GM21717 (cell line): ENCODE measurements around the gene DGKZ.
"Not testable (repeated sequence)": the region's sequence is repeated elsewhere in the genome, so short reads cannot be mapped to it uniquely, and the experiment has no call there.

Source experiments
- ATAC-seq: cut with Tn5 transposase; IDR thresholded peaks from one replicate; pipeline ENCODE4 v1.9.1; 2021; ENCODE audit warnings: mild to moderate bottlenecking, moderate library complexity; ENCODE audit not compliant: unreplicated experiment

DGKZ gene

GRCh38 chr11:46366661-46367161 is 19.4 kb downstream of the DGKZ start:
- no peak for ATAC-seq

- ATAC-seq: no peak
These were observed 20.1 kb downstream of the DGKZ start for GRCh38 chr11:46367244-46367915.

GRCh38 chr11:46367916-46368267 is 20.6 kb downstream of the DGKZ start:
- ATAC-seq: no peak

- ATAC-seq: no peak
These were observed 22.3 kb downstream of the DGKZ start for GRCh38 chr11:46369458-46370152.

GRCh38 chr11:46370253-46370652 is 23.0 kb downstream of the DGKZ start:
- ATAC-seq: no peak

- not testable (repeated sequence) for ATAC-seq
These were observed 24.0 kb downstream of the DGKZ start for GRCh38 chr11:46371262-46371661.

- no peak for ATAC-seq
These were observed 24.8 kb downstream of the DGKZ start for GRCh38 chr11:46372086-46372485.

- not testable (repeated sequence) for ATAC-seq
These were observed 25.2 kb downstream of the DGKZ start for GRCh38 chr11:46372501-46372900.

GRCh38 chr11:46373787-46374740 is 26.8 kb downstream of the DGKZ start:
- ATAC-seq: no peak

- ATAC-seq: no peak
These were observed 27.6 kb downstream of the DGKZ start for GRCh38 chr11:46374815-46375214.

- ATAC-seq: no peak
These were observed 28.3 kb downstream of the DGKZ start for GRCh38 chr11:46375392-46376101.

GRCh38 chr11:46376258-46377050 is 29.2 kb downstream of the DGKZ start:
- ATAC-seq: no peak

GRCh38 chr11:46377290-46377689 is 30.0 kb downstream of the DGKZ start:
- ATAC-seq: no peak

- no peak for ATAC-seq
These were observed 30.6 kb downstream of the DGKZ start for GRCh38 chr11:46377831-46378230.

GRCh38 chr11:46378296-46378695 is 31.0 kb downstream of the DGKZ start:
- no peak for ATAC-seq

GRCh38 chr11:46378811-46379481 is 31.7 kb downstream of the DGKZ start:
- no peak for ATAC-seq

- not testable (repeated sequence) for ATAC-seq
These were observed 32.4 kb downstream of the DGKZ start for GRCh38 chr11:46379482-46380293.

- ATAC-seq: no peak
These were observed 33.2 kb downstream of the DGKZ start for GRCh38 chr11:46380340-46381047.
